B cell (primary cell): Measurements from ENCODE around the gene SNCB. TPM values are rescaled to one million over a fixed set of nuclear protein-coding genes. Genes with fewer than 3 reads are reported as not detected.

ENCODE experiments used
- ATAC-seq: fragments of 200-7000 bp; cut with Tn5 transposase; one replicate; pipeline ENCODE4 v1.10.0; 2021; ENCODE audit warnings: low read depth, mild to moderate bottlenecking, moderate number of reproducible peaks, moderate library complexity
- CTCF ChIA-PET: fragments of 350-600 bp; sonication (Branson Sonifier 250); formaldehyde crosslinking; loops from one replicate; lab custom pipeline; 2021; ENCODE audit warnings: antibody characterized with exemption, inconsistent platforms; lab: Charles Lee
- POLR2A ChIA-PET: fragments of 350-600 bp; sonication (Branson Sonifier 250); formaldehyde crosslinking; loops from one replicate; lab custom pipeline; 2021; ENCODE audit warnings: antibody characterized with exemption; lab: Charles Lee
- DNase-seq: peaks from one replicate; pipeline ENCODE4 v3.0.0; 2013
- H2AFZ ChIP-seq: 2 replicates; pipeline ENCODE4 v1.6.1; 2012; ENCODE audit warnings: mild to moderate bottlenecking, low read depth, low read length; ENCODE audit not compliant: insufficient read depth, poor library complexity, severe bottlenecking
- H3K27ac ChIP-seq, 2 donors: 1 replicate in 1 of 2; 2 replicates in 1 of 2; pipeline ENCODE4 v1.5.1; 2012 to 2013; ENCODE audit warnings: low read length in 2 of 2, mild to moderate bottlenecking in 2 of 2, moderate library complexity in 1 of 2
- H3K27me3 ChIP-seq, 4 experiments: fragments of 200-600 bp in 1 of 4; sonication (generic) in 1 of 4; replicated peaks in 1 of 4; 1 replicate in 2 of 4; 2 replicates in 2 of 4; pipeline versions ENCODE4 v1.6.1 to v1.7.0; 2013 to 2016; ENCODE audit warnings: low read length in 3 of 4, mild to moderate bottlenecking in 2 of 4, mixed read lengths in 1 of 4, moderate library complexity in 1 of 4; ENCODE audit not compliant: insufficient read depth in 4 of 4, control insufficient read depth in 3 of 4; ENCODE audit errors: control extremely low read depth in 1 of 4
- H3K36me3 ChIP-seq, 2 experiments: replicated peaks in 1 of 2; 1 replicate in 1 of 2; 2 replicates in 1 of 2; pipeline versions ENCODE4 v1.6.1 to v1.7.1; 2013; ENCODE audit warnings: low read length in 1 of 2; ENCODE audit not compliant: insufficient read depth in 2 of 2, control insufficient read depth in 1 of 2; ENCODE audit errors: control extremely low read depth in 1 of 2, extremely low read depth in 1 of 2
- H3K4me1 ChIP-seq, 2 donors: fragments of 200-600 bp in 1 of 2; sonication (generic) in 1 of 2; 1 replicate in 1 of 2; 2 replicates in 1 of 2; pipeline versions ENCODE4 v1.5.1 to v1.6.1; 2013 to 2017; ENCODE audit warnings: low read length in 2 of 2; ENCODE audit not compliant: control insufficient read depth in 2 of 2, insufficient read depth in 2 of 2
- H3K4me2 ChIP-seq: replicated peaks from 2 replicates; pipeline ENCODE3; 2012; ENCODE audit warnings: mild to moderate bottlenecking, low read depth, low read length; ENCODE audit not compliant: poor library complexity, severe bottlenecking
- H3K4me3 ChIP-seq, 5 experiments: fragments of 200-600 bp in 1 of 5; sonication (generic) in 1 of 5; 1 replicate in 3 of 5; 2 replicates in 2 of 5; pipeline versions ENCODE4 v1.5.1 to v1.7.0; 2011 to 2016; ENCODE audit warnings: low read length in 4 of 5, mild to moderate bottlenecking in 4 of 5, low read depth in 2 of 5, control low read depth in 1 of 5, moderate library complexity in 1 of 5; ENCODE audit not compliant: insufficient read depth in 1 of 5; ENCODE audit errors: control extremely low read depth in 1 of 5, extremely low read depth in 1 of 5
- H3K79me2 ChIP-seq: fragments of 200-600 bp; sonication (generic); one replicate; pipeline ENCODE4 v1.6.0; 2016; ENCODE audit warnings: low read length; ENCODE audit not compliant: control insufficient read depth, insufficient read depth
- H3K9ac ChIP-seq: fragments of 200-600 bp; sonication (generic); 2 replicates; pipeline ENCODE4 v1.6.1; 2017; ENCODE audit warnings: mild to moderate bottlenecking, low read length, moderate library complexity
- H3K9me3 ChIP-seq, 3 donors: one replicate each; pipeline versions ENCODE4 v1.6.1 to v1.7.1; 2013; ENCODE audit warnings: low read length in 2 of 3; ENCODE audit not compliant: control insufficient read depth in 2 of 3, insufficient read depth in 1 of 3; ENCODE audit errors: control extremely low read depth in 1 of 3
- H4K20me1 ChIP-seq: 2 replicates; pipeline ENCODE4 v1.6.0; 2012; ENCODE audit warnings: mild to moderate bottlenecking, low read length; ENCODE audit not compliant: insufficient read depth, control insufficient read depth, poor library complexity, severe bottlenecking
- H3K27ac Mint-ChIP-seq: one replicate; pipeline ENCODE4 v1.8.0; 2021; ENCODE audit warnings: mixed read lengths
- H3K27me3 Mint-ChIP-seq: one replicate; pipeline ENCODE4 v1.8.0; 2021; ENCODE audit warnings: mixed read lengths
- H3K4me1 Mint-ChIP-seq: one replicate; pipeline ENCODE4 v1.8.0; 2021; ENCODE audit warnings: mixed read lengths
- H3K4me3 Mint-ChIP-seq: one replicate; pipeline ENCODE4 v1.8.0; 2021; ENCODE audit warnings: mixed read lengths
- H3K9me3 Mint-ChIP-seq: one replicate; pipeline ENCODE4 v1.8.0; 2022; ENCODE audit warnings: mixed read lengths; ENCODE audit not compliant: insufficient read depth
- CTCF ChIP-seq: fragments of 200-600 bp; IDR thresholded peaks from one replicate; pipeline ENCODE4 v1.8.0; 2022; ENCODE audit warnings: antibody characterized with exemption, mild to moderate bottlenecking
- EZH2 ChIP-seq: IDR thresholded peaks from 2 replicates; pipeline ENCODE4 v1.6.1; 2012; ENCODE audit warnings: borderline replicate concordance, low read depth, mild to moderate bottlenecking, moderate library complexity, low read length; ENCODE audit not compliant: insufficient read depth, poor library complexity, severe bottlenecking
- WGBS: methylation state at CpG from one replicate; pipeline ENCODE4 v1.1.5; 2013; ENCODE audit warnings: missing lambda C conversion rate; ENCODE audit not compliant: insufficient coverage; 5-methylcytosine and 5-hydroxymethylcytosine counted together
- intact Hi-C: fragments of 100-400 bp; cut with micrococcal nuclease; formaldehyde crosslinking; loops from one replicate; pipeline ENCODE4 v1.10.0; 2022
- polyA plus RNA-seq: library from polyadenylated mRNA; depleted of rRNA; stranded (reverse); fragments of >200 nt; gene quantifications from 2 replicates; pipeline ENCODE4 v1.2.3, GENCODE V29; 2012
- total RNA-seq, 2 donors: library from RNA; stranded (reverse); fragments of 120-200 nt in 1 of 2; gene quantifications; 1 replicate in 1 of 2; 2 replicates in 1 of 2; pipeline versions ENCODE4 v1.2.3 to v1.2.4, GENCODE V29; 2013 to 2022

Gene SNCB
- total and polyA plus RNA-seq, 2 donors (not counting 1 experiment from before 2014, with no cell fraction given): 0.09 TPM; not detected in 1

DNA sequence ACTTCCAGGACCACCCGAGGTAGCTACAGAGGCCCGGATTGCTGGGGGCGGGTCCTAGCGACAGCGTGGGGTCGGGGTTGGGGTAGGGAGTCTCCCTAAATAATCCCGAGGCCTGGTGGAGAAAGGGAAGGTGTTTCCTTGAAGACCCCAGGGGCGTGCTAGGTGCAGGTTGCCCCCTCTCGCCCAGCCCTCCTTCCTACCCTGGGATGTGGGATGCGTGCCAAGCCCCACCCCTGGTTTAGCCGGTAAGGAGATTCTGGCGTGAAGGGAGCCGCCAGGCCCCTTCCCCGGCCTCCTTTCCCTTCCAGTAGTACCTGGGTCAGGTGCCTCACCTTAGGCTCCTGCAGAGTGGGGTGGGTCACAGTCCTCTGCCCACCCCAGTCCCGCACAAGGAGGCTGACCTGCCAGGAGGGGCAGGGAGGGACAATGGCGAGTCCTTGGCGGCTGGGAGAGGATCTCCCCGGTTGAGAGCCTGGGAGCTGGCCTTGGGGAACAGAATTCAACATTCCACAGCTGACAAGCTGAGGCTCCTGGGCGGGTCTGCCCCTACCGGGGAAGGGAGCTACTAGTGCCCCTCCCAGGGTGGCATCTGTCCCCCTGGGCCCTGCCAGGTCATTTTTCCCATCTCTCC lies 17.6 kb upstream of the SNCB start:
- Histone ChIP-seq H3K9me3 (no peaks in the 10 kb centered on the region), H3K36me3 (peaks cover 0 to 5% of the 10 kb centered on the region in 2 experiments), H3K79me2 (peaks cover 14% of the 10 kb centered on the region), H3K4me2 (peak overlapping the region; percentile 92), H3K4me1 (peaks cover 28 to 59% of the 10 kb centered on the region in 2 donors), H4K20me1 (no peaks in the 10 kb centered on the region), H3K4me3 (peak overlapping the region in 4 of 5 experiments; percentile 51 to 72 (median 66)), H3K27me3 (no peaks in the 10 kb centered on the region), H3K9ac (peak overlapping the region; percentile 83), H2AFZ (peak overlapping the region; percentile 84), H3K27ac (peak overlapping the region in 1 of 2 donors; percentile 68)
- intact Hi-C loops: loop anchor here (1.0 to 2.0 kb wide), 9 partner anchors 12 to 259 kb away; partner anchors contain the start of genes CLTB, EIF4E1B, FAF2 and GPRIN1
- POLR2A ChIA-PET: interaction anchor here (1.0 to 2.2 kb wide), 5 partner anchors 18 to 703 kb away, joined by 3 to 12 read pairs (median 4); partner anchors contain the start of genes EIF4E1B, FAF2, LMAN2 and SNCB
- no peaks in the 10 kb centered on the region for H3K9me3 Mint-ChIP-seq
- H3K4me3 Mint-ChIP-seq: peak overlapping the region; percentile 92
- TF ChIP-seq EZH2 (no peak), CTCF (no peak)
- DNase-seq (peak; percentile 31), ATAC-seq (no peak)
- peak overlapping the region; percentile 59 for H3K27ac Mint-ChIP-seq
- peaks cover 56% of the 10 kb centered on the region for H3K4me1 Mint-ChIP-seq
- CTCF ChIA-PET: interaction anchor here (1.3 to 6.8 kb wide), 3 partner anchors 11 to 105 kb away, joined by 6 to 76 read pairs (median 7); partner anchors contain the start of genes EIF4E1B and SNCB
- WGBS: 52% methylated on average over 11 of the region's 20 CpGs
- no peaks in the 10 kb centered on the region for H3K27me3 Mint-ChIP-seq
